Measurements from ENCODE around the gene PPP3R2.
"Not testable (repeated sequence)": the region's sequence is repeated elsewhere in the genome, so short reads cannot be mapped to it uniquely, and the experiment has no call there.

PPP3R2 gene

GRCh38 chr9:101594796-101595195 lies at the start of gene PPP3R2:
Gene PPP3R2, minus strand, starts transcription at chr9:101594969. Its CDS starts 48 bp downstream, at chr9:101594921.
- no peak for DNase-seq

- DNase-seq: peak; percentile 77
These were observed 45.3 kb upstream of the PPP3R2 start for GRCh38 chr9:101639785-101640665.

GRCh38 chr9:101639311-101639710 lies 44.5 kb upstream of the PPP3R2 start:
- DNase-seq: no peak

GRCh38 chr9:101636247-101636646 lies 41.5 kb upstream of the PPP3R2 start:
- DNase-seq: no peak

- DNase-seq: no peak
These were observed 40.7 kb upstream of the PPP3R2 start for GRCh38 chr9:101635473-101635872.

- no peak for DNase-seq
These were observed 40.1 kb upstream of the PPP3R2 start for GRCh38 chr9:101634741-101635409.

- DNase-seq: no peak
These were observed 37.8 kb upstream of the PPP3R2 start for GRCh38 chr9:101632611-101633010.

GRCh38 chr9:101631892-101632291 lies 37.1 kb upstream of the PPP3R2 start:
- DNase-seq: no peak

- DNase-seq: peak; percentile 40
These were observed 34.9 kb upstream of the PPP3R2 start for GRCh38 chr9:101629636-101630035.

GRCh38 chr9:101628173-101628572 lies 33.4 kb upstream of the PPP3R2 start:
- DNase-seq: no peak

GRCh38 chr9:101626295-101626694 lies 31.5 kb upstream of the PPP3R2 start:
- peak; percentile 93 for DNase-seq

GRCh38 chr9:101625876-101626275 lies 31.1 kb upstream of the PPP3R2 start:
- DNase-seq: peak; percentile 55

- no peak for DNase-seq
These were observed 25.7 kb upstream of the PPP3R2 start for GRCh38 chr9:101620452-101620851.

- DNase-seq: no peak
These were observed 23.9 kb upstream of the PPP3R2 start for GRCh38 chr9:101618698-101619097.

GRCh38 chr9:101605547-101605946 lies 10.8 kb upstream of the PPP3R2 start:
- no peak for DNase-seq

- DNase-seq: no peak
These were observed 9.5 kb upstream of the PPP3R2 start for GRCh38 chr9:101604296-101604695.

- peak; percentile 85 for DNase-seq
These were observed 7.4 kb upstream of the PPP3R2 start for GRCh38 chr9:101601904-101602765.

GRCh38 chr9:101593345-101593744 lies 1.4 kb downstream of the PPP3R2 start:
- no peak for DNase-seq

GRCh38 chr9:101592788-101593187 lies 2.0 kb downstream of the PPP3R2 start:
- no peak for DNase-seq

- DNase-seq: no peak
These were observed 2.9 kb downstream of the PPP3R2 start for GRCh38 chr9:101591787-101592446.

- DNase-seq: no peak
These were observed 3.9 kb downstream of the PPP3R2 start for GRCh38 chr9:101590901-101591300.

- not testable (repeated sequence) for DNase-seq
These were observed 4.7 kb downstream of the PPP3R2 start for GRCh38 chr9:101590074-101590473.

Measured in hematopoietic multipotent progenitor cell treated with erythropoietin and hydrocortisone succinate and interleukin-3 and kit ligand, for 4 days (in vitro differentiated cells).